HG03045 (cell line): ENCODE measurements around the gene YBEY.

Experiments
- ATAC-seq: cut with Tn5 transposase; IDR thresholded peaks from one replicate; pipeline ENCODE4 v1.9.1; 2021; ENCODE audit warnings: mild to moderate bottlenecking, moderate library complexity; ENCODE audit not compliant: unreplicated experiment

YBEY gene

DNA sequence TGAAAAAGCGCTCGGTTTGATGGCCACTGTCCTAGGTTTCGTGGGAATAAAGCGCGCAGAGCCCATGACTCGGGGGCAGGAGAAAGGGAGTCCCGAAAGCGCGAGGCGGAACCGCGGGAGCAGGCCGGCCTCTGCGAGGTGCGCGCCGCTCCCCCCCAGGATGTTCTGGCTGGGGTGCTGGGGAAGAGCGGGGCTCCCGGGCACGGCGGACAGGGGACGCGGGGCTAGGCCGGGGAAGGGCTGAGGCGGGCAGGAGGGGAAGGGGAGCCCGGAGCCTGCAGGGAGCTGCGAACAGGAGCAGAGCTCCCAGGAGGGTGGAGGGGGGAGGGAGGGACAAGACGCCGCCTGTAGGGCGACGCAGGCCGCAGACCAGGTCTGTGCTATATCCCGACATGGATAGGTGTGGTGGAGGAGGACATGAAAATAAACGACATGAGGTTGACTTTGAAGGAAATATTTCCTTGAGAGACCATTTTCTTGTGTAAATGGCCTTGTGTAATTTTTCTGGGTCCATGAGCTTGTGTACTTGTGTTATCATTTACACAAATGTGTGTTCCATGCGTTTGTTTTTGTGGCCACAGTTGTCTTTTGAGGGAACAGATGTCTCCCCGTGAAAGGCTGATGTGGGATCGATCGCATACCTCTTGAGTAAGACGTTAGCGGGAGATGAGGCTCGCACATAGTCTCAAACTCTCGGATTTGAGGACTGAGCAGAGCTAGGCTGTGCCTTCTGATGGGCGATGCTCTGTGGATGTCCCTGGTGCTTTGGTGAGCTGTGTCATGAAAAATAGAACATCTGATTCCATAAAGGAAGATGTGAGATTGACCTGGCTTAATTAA, 39.2 kb downstream of the YBEY start:
- no peak for ATAC-seq

DNA sequence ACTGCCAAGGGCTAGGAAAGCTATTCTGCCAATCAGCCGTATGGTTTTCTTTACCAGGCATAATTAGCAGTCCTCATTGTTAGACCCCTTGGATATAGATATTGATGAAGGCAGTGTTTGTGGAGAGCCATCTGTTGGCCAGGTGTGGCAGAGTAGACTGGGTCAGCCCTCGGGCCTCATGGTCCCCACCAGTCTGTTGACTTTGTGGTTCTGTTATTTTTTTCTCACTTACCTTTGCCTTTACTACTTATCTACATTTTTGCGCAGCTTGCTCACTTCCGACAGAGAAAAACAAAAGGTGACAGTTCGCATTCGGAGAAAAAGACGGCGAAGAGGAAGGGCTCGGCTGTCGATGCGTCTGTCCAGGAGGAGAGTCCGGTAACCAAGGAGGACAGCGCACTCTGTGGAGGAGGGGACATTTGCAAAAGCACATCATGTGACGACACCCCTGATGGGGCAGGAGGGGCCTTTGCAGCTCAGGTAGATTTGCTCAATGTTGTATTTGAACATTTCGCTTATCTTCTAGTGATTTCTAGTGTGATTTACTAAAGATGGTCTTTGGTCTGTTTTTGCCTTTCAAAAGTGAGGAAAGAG, 40.1 kb downstream of the YBEY start:
- ATAC-seq, result no peak

DNA sequence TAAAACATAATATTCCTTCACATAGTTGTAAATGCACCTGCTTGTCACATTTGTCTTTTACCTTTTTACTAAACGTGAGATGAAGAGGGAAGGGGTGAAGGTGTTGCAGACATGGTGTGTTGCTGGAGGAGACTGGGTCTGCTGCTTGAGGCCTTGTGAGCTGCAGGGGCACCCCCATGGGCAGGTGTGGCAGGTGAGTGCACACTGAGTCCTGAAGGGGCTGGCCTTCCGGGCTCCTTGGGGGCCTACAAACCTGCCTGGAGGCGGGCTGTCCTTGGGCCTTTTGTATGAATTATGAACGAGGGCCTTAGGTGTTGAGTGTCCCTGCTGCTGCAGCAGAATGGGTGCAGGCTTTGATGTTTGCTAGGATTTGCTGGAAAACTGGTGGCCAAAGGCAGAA, 41.6 kb downstream of the YBEY start:
- no peak for ATAC-seq

DNA sequence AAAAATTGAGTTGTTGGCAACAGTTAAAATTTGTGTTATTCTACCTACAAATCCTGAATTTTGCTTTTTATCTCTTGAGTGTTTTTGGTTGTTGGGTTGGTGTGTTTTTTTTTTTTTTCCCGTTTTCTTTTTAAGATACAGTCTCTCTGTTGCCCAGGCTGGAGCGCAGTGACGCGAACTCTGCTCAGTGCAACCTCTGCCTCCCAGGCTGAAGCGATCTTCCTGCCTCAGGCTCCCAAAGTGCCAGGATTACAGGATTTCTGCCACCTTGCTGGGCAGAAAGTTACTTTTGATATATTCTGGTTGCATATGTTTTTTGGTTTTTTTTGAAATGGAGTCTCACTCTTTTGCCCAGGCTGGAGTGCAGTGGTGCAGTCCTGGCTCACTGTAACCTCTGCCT, 42.0 kb downstream of the YBEY start:
- no peak for ATAC-seq

DNA sequence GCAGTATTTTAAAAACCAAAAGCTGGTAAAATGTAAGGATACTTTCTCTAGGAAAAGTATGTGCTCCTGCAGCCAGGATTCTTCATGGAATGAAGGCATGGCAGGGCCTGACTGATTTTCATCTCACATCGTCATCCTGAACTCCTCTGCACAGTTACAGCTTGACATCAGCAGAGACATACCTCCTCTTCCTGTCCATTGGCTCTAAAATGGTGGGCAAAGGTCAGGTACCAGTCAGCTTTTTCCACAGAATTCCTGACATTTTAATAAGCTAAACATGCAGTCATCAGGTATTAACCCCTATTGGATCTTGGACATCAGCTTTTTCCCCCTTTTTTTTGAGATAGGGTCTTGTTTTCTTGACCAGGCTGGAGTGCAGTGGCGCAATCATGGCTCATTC, 43.7 kb downstream of the YBEY start:
- no peak for ATAC-seq

DNA sequence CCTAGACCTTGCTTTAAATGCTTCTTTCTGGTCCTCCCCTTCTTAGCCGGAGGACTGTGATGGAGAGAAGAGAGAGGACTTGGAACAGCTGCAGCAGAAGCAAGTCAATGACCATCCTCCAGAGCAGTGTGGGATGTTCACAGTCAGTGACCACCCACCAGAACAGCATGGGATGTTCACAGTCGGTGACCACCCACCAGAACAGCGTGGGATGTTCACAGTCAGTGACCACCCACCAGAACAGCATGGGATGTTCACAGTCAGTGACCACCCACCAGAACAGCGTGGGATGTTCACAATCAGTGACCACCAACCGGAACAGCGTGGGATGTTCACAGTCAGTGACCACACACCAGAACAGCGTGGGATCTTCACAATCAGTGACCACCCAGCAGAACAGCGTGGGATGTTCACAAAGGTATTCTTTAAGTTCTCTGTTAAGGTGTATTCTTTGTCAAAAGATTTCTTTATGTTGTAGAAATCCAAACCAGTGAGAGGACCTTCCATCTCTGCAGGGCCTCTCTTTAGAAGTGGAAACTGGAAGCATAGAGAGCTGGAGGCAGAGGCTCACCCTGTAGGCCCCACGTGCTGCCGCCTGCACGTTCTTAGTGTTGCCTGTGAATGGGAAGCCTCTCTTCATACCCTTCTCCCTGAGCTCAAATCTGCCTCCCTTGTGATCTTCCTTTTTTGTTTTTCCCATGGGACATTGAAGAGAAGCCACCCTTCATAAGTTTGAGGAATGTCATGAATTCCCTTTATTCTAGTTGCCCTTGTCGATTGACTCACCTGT, 48.4 kb downstream of the YBEY start:
- ATAC-seq, result no peak

DNA sequence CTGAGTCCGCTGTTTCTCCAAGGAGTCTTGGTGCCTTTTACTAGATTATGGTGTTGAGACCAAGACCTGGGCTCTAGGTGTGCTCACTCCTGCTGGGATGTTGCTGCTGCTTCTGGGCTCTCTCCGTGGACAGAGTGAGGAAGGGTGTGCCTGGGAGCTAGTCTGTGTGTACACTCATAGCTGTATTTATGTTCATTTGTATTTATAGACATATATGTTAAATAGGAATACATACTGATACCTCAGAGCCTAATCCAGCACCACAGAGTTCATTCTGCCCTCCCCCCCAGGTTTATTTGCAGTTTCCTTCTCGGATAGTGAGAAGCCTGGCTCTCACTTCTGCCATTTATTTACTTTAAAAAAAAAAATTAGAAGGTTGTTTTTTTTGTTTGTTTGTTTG, 50.5 kb downstream of the YBEY start:
- no peak for ATAC-seq

DNA sequence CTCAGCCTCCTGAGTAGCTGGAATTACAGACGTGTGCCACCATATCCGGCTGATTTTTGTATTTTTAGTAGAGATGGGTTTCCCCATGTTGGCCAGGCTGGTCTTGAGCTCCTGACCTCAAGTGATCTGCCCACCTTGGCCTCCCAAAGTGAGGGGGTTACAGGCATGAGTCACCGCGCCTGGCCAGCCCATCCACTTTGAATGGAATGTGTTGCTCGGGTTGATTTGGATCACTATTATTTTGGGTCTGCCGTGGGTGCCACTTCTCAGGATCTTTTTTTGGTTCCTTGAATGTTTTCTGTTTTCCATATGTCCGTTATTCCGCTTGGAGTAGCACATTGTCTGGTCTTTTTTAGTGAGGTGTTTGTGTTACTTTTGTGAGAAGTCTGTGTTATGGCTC, 54.9 kb downstream of the YBEY start:
- ATAC-seq, result no peak

DNA sequence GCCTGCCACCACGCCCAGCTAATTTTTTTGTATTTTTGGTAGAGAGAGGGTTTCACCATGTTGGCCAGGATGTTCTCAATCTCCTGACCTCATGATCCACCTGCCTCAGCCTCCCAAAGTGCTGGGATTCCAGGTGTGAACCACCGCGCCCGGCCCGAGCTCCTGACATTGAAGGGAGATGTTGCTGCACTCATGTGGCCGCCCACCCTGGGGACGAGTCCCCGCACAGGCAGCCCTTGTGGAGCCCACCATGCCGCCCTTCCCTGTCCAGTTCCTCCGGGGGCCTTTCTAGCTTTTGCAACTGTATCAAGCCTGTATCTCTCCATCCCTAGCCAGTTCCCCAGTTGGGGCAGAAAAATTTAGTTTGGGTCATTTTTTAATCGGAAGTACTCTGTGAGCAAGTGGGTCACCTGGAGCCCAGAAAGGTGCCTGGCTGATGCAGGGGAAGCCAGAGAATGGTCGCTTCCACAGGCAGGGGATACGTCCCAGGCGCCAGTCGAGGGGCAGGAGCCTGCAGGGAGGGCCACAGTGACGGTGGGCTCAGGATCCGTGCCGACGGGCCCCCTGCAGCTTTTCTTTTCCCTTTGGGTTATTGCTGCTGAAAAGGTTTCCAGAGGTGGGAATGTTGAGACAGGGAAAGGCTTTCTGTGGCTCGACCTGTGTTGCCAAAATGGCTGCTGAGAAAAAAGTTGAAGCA, 58.2 kb downstream of the YBEY start:
- ATAC-seq, result no peak

DNA sequence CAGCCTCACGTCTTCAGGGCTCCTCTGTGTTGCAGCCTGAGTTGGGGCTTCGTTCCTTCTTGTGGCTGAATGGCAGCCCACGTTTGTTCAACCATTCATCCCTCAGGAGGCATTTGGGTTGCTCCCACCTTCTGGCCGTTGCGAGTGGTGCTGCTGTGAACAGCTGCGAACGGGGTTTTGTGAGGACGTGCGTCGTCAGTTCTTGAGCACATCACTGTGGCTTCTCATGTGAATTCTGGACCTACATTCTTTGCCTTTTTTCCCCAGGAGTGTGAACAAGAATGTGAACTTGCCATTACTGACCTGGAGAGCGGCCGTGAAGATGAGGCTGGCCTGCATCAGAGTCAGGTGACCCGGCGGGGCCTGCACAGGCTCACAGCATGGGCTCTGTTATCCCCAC, 59.7 kb downstream of the YBEY start:
- no peak for ATAC-seq

DNA sequence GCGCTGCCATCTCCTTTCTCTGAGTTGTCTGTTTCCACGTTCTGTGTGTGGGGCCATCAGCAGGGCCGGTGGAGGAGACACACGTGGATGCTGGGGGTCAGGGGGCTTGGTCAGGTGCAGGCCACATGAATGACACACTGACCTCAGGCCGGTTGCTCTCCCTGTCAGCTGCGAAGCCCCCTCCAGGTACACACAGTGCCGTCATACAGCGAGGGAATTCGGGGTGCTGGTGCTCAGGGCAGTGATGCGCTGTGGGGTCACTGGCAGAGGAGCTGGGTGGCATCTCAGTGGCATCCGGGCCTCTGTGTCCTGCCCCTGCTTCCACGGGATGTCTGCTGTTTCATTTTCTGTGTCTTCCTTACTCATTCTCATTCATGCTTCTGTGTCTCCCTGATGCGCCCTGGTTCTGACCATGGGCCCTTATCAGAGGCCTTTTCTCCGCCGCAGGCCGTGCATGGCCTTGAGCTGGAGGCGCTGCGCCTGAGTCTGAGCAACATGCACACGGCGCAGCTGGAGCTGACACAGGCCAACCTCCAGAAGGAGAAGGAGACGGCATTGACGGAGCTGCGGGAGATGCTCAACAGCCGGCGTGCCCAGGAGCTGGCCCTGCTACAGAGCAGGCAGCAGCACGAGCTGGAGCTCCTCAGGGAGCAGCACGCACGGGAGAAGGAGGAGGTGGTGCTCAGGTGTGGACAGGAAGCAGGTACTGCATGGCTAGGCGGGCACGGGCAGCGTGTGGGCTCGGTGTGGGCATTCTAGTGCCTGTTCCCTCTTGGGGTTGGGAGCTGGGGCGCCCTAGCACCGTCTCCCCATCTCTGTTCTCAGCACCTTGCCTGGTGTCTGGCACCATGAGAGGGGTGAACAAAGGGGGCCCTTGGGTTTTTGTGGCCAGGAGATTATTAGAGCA, 60.4 kb downstream of the YBEY start:
- no peak for ATAC-seq

DNA sequence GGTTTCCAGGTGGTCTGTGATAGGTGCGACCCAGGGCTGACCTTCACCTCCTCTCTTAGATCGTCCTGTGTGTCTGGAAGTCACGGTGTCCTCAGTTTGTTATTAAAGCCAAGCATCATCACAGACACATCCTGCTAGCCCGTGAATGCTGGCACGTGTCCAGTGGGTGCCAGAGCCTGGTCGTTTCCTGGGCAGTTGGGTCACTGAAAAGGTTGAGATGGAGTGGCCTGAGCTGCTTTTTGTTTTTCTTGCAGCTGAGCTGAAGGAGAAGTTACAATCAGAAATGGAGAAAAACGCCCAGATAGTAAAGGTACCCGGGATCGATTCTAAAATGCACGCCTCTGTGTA, 61.0 kb downstream of the YBEY start:
- no peak for ATAC-seq
